OCI-LY7 (cell line): ENCODE measurements around the gene ATP1A3.

Experiments
- EZH2phosphoT487 ChIP-seq: fragments of 200-600 bp; sonication (generic); IDR thresholded peaks from 2 replicates; pipeline ENCODE4 v1.6.1; 2018; ENCODE audit warnings: low read depth, borderline replicate concordance, mild to moderate bottlenecking, mixed run types, antibody characterized with exemption, low read length, moderate library complexity, mixed read lengths
- TF ChIP-seq, protein P1 (sequence below): fragments of 200-600 bp; sonication (generic); conservative IDR thresholded peaks from 2 replicates; pipeline ENCODE4 v1.5.1; 2014; ENCODE audit warnings: mild to moderate bottlenecking, antibody characterized with exemption, low read length, moderate library complexity, mixed read lengths

DNA sequence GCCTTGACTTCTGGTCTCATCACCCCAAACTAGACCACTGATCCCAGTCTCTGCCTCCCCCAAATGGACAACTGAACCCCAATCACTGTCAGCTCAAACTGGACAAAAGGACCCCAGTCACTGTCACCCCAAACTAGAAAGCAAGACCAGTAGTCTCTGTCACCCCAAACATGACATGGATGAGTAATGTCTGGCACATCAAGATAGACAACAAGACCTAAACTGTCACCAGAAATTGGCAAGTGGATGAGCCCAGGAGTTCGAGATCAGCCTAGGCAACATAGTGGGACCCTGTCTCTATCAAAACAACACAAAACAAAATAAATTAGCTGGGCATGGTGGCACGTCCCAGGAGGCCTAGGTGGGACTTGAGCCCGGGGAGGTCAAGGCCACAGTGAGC is 46.9 kb downstream of the ATP1A3 start:
- TF ChIP-seq, protein P1, sequence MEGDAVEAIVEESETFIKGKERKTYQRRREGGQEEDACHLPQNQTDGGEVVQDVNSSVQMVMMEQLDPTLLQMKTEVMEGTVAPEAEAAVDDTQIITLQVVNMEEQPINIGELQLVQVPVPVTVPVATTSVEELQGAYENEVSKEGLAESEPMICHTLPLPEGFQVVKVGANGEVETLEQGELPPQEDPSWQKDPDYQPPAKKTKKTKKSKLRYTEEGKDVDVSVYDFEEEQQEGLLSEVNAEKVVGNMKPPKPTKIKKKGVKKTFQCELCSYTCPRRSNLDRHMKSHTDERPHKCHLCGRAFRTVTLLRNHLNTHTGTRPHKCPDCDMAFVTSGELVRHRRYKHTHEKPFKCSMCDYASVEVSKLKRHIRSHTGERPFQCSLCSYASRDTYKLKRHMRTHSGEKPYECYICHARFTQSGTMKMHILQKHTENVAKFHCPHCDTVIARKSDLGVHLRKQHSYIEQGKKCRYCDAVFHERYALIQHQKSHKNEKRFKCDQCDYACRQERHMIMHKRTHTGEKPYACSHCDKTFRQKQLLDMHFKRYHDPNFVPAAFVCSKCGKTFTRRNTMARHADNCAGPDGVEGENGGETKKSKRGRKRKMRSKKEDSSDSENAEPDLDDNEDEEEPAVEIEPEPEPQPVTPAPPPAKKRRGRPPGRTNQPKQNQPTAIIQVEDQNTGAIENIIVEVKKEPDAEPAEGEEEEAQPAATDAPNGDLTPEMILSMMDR = no peak
- TF ChIP-seq EZH2phosphoT487 = no peak
